DMS53 treated with DMSO at 0.1 percent for 48 hours (cell line): ENCODE measurements around the gene HAS3.
"Not testable (repeated sequence)": the region's sequence is repeated elsewhere in the genome, so short reads cannot be mapped to it uniquely, and the experiment has no call there.

Experiments
- DNase-seq: peaks from one replicate; lab custom pipeline; 2025; ENCODE audit not compliant: unreplicated experiment; lab: John Stamatoyannopoulos, UW

The HAS3 gene

DNA sequence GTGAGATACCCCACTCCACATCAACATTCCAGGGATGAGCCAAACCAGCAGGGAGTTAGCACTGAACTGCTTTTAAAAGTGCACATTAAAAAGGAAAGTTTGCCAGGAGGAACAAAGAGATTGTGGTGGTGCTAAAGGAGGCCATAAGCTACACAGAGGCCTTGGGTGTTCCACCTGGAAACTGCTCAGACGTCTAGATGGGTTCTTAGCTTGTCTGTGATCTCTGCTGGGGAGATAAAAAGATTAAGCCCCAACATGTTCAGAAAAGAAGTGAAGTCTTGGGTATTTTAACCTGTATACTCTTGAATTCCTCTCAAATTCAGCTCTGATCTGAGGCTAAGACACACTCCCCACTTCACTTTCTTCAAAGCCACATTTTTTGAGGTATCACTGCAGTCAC, 10.4 kb downstream of the HAS3 start:
- no peak for DNase-seq

DNA sequence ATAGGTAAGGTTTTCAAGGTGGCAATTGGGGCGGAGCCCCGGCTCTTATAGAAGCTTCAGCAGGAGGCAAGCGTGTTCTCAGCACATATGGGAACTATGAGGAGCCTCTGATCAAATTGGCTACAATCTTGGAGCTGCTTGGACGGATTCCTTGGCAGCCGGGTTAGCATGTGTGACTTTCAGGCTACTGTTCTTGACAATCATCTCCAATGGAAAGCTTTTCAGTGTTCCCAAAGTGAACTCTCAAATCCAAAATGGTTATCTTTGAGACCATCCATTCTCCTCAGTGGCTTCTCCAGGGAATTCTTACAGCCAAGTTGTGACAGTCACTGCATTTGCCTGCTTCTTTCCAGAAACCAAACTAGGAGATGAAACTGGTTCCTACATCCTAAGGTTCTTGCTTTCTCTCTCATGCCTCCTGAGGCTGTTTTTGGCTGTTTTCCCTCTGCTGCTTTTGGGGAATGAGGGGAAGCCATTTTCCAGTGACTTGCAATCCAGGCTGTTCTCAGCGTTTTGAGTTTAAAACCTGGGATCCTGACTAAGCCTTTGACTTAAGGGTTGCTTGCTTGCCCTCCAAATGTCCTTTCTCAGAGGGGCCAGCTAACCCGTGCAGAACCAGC, 10.9 kb downstream of the HAS3 start:
- DNase-seq = no peak

DNA sequence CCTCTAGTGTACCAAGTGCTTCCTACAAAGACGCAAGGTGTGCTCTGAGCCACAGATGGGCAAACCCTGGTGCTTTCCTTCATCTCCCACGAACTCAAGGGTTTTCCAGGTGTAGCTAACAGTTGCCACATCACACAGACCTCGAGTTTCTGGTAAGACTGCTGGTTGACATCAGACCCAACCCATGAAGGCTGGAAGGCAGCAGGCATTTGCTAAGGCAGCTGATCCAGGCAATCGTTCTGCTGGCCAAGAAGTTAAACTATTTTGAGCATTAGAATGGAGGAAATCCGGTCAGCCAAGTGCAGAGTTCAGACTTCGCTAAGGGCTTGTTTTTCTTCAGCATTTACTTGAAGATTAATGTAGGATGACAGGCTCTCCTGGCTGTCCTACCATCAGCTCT, 11.5 kb downstream of the HAS3 start:
- DNase-seq = no peak

DNA sequence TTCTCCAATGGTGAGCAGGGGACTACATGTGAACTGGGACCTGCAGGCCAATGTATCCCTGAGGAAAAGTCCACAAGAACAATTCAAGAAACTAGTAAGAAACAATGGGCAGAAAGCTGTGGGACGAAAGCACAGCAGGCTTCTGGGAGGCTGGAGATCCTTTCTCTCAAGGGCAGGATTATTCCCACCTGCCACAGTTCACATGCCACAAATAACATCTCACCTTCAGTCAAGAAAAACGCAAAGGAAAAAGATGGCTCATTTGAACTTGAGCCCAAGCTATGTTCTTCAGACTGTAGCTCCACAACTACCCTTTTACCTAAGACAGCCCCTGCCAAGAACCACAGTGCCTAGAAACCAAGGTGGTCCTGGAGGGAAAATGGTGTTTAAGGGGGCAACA, 13.0 kb downstream of the HAS3 start:
- no peak for DNase-seq

DNA sequence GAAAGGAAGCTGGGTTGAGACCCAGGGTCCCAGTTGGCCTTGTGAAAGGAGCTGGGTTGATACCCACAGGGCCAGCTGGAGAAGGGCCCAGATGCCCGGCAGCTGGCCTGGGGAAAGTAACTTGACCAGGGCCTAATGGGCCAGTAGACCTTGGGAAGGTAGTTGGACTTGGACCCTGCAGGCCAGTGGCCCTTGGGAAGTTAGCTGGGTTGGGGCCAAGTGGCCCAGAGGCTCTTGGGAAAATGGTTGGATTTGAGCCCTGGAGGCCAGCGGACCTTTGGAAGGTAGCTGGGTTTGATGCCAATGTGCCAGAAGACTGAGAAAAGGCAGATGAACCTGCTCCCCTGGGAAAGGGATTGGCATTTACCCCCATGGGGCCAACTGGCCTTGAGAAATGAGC, 13.5 kb downstream of the HAS3 start:
- DNase-seq = no peak

DNA sequence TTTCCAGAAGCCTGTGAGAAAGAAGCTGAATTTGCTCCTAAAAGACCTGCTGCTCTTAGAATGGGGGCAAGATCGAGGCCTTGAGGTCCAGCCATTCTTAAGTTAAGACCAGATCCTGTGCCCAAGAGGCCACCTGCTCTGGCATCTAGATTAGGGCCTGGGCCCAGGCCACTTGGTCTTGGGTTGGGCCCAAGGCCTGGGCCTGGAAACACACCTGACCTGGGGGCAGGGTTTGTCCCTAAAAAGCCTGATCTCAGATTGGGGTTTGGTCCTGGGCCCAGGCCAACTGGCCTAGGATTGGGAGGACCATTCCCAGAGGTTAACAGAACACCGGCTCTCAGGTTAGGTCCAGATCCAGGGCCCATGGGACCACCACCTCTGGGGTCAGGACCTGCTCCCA, 14.1 kb downstream of the HAS3 start:
- no peak for DNase-seq

DNA sequence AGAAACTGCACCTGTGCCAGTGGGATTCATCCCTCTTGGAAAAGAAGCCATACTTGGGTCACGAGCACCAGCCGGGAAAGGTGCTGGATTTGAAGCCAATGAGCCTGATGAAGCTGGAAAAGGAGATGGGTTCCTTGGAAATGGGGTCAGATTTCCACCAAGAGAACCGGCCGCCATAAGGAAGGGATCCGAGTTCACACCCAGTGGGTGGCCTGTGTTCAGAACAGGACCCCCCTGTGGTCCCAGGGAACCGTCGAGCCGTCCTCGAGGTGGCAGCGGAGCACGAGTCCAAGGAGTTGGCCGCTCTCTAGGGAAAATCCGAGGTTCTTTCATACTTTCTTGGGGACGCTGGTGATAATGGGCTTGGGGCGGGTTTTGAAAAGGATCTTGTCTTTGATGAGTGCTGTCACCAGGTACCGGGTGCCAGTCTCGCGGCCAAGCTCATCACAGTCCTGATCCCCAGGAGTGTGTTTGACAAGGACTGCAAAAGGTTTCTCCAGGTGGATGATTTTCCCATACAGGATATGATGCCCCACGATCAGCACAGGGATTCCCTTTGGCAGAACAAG, 14.7 kb downstream of the HAS3 start:
- DNase-seq = no peak

DNA sequence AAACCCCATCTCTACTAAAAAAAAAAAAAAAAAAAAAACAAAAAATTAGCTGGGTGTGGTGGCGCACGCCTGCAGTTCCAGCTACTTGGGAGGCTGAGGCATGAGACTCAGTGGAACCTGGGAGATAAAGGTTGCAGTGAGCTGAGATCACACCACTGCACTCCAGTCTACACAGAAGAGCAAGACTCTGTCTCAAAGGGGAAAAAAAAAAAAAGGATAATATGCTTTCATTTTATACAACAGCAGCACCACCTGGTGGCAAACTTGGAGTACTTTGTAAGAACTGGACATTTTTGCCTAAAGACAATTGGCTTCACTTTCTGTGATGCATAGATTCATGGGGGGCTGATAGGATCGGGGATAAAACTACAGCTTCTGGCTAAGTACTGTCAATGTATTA, 18.5 kb downstream of the HAS3 start:
- peak; percentile 44 for DNase-seq

DNA sequence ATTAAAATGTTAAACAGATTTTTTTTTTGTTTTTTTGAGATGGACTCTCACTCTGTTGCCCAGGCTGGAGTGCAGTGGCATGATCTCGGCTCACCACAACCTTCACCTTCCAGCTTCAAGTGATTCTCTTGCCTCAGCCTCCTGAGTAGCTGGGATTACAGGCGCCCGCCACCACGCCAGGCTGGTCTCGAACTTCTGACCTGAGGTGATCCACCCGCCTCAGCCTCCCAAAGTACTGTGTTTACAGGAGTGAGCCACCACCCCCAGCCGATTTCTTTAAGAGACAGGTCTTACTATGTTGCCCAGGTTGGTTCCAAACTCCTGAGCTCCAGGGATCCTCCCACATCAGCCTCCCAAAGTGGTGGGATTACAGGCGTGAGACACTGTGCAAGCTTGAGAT, 19.0 kb downstream of the HAS3 start:
- not testable (repeated sequence) for DNase-seq

DNA sequence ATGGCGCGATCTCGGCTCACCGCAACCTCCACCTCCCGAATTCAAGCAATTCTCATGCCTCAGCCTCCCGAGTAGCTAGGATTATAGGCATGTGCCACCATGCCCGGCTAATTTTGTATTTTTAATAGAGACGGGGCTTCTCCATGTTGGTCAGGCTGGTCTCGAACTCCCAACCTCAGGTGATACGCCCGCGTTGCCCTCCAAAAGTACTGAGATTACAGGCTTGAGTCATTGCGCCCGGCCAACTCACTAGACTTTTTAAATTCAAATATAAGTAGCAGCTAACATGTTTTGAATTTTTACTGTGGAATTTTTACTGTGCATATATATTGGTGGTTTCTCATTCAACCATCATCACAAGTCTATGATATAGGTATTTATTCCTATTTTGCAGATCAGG, 19.5 kb downstream of the HAS3 start:
- DNase-seq = not testable (repeated sequence)

DNA sequence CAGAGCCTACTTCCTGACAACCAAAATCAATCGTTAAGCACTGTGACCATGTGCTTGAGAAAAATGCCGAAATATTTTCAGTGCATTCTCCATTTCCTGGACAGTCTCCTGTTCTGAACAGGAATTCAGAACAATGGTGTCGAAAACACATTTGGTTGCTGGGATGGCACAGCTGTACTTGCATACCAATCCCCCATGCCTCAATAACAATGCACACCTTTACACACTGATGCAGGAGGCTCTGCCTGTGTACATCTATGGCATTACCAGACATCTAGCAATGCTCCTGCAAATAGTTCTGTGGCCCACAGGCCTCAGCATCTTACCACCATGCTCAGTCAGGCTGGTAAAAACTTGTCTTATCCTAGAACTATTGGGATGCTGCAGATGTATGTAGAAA, 20.8 kb downstream of the HAS3 start:
- no peak for DNase-seq

DNA sequence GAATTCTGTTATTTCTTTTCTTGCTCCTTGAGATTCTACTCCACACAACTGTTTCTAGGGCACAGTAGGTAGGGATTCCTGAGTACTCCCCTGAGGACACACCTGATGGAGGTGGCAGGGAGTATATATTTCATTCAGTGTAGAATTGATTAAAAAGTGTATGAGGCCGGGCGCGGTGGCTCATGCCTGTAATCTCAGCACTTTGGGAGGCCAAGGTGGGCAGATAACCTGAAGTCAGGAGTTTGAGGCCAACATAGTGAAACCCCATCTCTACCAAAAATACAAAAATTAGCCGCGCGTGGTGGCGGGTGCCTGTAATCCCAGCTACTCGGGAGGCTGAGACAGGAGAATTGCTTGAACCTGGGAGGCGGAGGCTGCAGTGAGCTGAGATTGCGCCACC, 21.3 kb downstream of the HAS3 start:
- DNase-seq = not testable (repeated sequence)

DNA sequence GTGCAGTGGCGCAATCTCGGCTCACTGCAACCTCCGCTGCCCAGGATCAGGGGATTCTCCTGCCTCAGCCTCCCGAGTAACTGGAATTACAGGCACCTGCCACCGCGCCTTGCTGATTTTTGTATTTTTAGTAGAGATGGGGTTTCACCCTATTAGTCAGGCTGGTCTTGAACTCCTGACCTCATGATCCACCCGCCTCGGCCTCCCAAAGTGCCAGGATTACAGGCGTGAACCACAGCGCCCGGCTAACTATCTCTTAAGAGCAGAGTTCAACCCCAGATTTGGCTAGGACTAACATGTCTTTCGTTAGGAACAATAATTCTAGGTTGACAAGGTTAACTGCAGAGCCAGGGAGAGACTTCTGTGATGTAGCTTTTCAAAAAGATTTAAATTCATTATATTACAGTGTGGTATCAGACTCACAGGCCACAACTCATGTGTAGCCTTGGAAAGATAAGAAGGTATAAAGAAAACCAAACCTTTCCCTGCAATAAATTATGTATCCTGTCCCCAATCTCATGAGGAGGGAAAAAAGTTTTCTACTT, 22.6 kb downstream of the HAS3 start:
- DNase-seq = no peak

DNA sequence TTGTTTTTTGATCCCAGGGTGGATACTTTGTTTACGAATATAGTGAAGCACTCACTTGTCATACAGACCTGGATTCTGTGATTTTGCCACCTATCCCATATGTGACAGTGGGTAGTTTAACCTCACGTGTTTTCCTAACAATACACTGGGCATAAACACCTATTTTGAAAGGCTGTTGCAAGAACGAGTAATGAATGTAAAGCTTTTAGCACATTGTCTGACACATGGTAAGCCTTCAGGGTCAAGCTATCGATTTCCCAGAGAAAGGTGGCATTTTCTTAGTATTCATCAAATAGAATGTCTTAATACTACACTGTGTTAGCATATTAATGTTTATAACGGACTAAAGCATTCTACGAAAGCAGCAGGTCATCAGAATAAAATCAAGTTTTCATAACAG, 25.0 kb downstream of the HAS3 start:
- no peak for DNase-seq

DNA sequence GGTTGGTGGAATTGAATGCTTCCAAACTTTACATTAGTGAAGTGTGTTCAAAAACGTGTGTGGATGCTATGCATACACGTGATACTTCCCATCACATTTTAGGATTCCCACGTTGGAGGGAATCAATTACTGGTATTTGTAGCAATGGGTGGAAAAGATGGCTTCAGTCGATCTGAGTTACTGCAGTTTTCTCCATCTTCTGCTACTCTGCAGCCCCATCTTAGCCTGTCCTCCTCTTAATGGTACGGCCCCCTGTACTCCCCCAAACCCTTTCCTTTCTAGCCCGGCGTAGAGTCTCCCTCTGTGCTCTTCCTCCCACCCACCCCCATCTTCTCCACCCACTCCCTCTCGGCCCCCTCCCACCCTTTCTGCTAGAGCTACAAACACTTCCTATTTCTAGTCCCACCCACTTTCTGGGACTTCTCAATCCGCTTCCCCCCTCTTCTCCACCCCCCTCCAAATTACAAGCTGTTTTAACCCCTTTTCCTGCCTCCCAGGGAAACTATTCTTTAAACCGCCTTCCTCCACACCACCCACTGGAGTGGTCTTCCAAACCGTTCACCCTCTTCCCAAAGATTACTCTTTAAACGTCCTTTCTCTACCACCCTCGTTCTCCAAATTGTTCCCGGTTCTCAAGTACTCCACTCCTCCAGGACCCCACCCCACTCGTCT, 25.9 kb downstream of the HAS3 start:
- DNase-seq = no peak

DNA sequence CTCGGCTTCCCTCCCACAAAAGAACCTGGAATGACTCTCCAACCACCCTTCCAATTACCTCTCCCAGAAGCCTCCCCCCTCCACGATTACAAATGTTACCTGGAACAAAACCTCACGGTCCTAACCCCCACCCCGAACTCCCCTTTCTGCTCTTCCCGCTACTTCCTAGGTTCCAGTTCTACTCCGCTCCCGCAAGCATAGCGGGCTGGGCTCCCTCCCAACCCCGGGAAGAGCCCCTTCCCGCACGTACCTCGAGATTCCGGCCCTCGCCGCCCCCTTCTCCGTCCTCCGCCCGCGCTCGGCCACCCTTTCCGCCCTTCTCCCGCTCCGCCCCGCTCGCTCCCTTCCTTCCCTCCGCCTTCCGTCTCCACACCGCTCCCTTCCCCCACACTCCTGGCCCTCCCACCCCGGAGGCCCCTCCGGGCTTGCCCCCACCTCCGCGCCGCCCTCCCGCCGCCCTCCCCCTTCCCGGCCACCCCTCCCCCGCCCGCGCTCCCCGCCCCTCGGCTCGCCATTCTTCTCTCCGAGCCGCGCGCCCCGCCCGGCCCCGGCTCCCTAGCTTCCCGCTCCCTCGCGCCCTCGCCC, 26.5 kb downstream of the HAS3 start:
- DNase-seq = no peak

DNA sequence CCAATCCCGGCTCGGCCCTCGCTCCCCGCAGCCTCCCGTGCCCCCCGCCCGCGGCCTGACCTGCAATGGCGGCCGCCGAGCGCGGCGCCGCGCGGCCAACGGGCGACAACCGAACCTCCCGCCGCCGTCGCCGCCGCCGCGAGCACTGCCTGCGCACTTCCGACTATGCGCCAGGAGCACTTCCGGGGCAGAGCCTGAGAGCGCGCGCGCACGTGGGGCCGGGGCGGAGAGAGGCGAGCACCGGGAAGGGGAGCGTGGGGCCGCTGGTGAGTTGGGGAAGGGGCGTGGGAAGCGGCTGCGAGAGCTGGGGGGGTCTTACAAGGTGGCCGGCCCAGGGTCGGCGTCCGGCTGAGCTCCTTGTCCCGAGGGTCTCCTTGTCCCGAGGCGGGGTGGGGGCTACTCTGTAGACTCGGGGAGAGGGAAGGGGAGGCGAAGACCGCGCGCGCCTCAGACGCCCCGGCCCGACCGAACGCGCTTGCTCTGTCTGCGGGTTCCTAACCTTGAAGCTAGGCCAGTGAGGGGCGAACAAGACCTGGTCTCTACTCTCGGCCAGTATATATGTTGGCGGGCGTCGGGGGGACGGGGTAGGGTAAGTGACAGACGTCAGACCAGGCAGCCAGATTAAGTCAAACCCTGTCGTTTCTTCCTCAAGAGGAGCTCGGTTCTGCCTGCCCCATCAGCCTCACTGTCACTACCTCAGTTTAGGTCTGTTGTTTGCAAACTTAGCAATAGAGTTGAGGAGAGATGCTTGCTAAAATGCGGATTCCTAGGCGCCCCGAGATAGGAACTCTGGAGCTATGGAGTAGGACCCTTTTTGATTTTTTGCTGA, 27.2 kb downstream of the HAS3 start, which contains the start of the genes CHTF8 and UTP4:
TSS of gene CHTF8 (minus strand) at position 165 of the 829 bp plus-strand sequence. CDS start 11,130 bp downstream, outside the sequence.
TSS of gene UTP4 (plus strand) at position 226 of the 829 bp plus-strand sequence. CDS start 811 bp downstream, outside the sequence.
- DNase-seq = peak; percentile 62

DNA sequence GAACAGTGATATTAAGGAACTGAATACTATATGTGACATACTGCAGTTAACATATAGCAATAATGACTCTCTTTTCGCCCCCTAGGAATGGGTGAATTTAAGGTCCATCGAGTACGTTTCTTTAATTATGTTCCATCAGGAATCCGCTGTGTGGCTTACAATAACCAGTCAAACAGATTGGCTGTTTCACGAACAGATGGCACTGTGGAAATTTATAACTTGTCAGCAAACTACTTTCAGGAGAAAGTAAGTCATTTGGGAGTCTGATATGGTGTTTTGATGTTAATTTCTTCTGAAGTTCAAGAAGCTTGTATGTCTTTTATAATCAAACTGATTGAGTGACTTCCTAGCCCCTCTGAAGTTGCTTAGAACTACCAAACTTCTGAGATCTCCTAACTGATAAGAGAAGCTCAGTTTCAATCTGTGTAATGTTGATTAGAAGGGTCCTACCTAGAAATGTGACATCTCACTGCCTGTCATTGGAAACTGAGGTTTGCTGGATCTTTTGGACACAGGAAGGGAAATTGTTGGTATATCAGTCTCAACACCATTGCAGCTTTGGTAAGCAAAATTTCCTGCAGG, 28.0 kb downstream of the HAS3 start:
- DNase-seq = no peak

DNA sequence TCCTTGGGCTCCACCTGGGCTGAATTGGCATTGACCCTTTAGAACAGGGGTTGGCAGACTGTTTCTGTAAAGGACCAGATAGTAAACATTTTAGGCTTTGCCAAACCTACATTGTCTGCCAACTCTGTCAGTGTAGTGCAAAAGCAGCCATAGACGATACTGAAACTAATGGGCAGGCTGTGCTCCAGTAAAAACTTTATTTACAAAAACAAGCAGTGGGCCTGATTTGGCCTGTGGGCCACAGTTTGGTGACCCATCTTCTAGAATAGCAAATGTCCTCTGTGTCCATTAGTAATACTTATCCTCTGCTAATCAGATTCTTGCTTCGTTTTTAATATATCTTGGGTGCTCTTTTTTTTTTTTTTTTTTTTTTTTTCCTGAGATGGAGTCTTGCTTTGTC, 33.2 kb downstream of the HAS3 start:
- no peak for DNase-seq

DNA sequence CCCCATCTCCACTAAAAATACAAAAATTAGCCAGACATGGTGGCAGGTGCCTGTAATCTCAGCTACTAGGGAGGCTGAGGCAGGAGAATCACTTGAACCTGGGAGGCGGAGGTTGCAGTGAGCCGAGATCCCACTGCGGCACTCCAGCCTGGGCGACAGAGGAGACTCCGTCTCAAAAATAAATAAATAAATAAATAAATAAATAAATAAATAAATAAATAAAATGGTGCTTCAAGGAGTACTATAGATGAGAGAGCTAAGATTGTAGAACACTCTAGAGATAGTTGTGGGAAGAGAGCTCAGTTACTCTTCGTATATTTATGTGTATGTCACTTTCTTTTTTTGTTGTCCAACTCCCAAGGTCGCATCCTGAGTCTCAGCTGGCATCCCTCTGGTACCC, 34.0 kb downstream of the HAS3 start:
- DNase-seq = not testable (repeated sequence)

DNA sequence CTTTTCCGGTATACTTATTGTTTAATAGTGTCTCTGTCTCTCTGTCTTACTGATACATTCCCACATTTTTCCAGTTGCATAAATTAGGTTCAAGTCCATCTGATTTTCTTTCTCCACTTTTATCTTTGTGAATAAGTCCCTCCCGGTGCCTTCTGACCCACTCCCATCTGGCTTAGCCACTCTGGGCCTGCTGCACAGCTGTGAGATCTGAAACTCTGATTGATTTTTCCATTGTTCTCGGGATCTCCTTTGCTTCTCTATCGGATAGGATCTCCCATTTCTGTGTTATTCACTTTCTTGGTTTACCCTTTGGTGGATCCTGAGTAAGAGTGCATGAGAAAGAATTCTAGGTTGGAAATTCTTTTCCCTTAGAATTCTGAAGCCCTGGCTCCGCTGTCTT, 35.6 kb downstream of the HAS3 start:
- DNase-seq = no peak
